GM21737 (cell line): Measurements from ENCODE around the gene MAPK12.

Experiments used
- ATAC-seq: cut with Tn5 transposase; IDR thresholded peaks from one replicate; pipeline ENCODE4 v1.9.1; 2021; ENCODE audit warnings: mild to moderate bottlenecking, moderate library complexity; ENCODE audit not compliant: unreplicated experiment

Gene MAPK12

GRCh38 chr22:50269573-50269969 is 8.1 kb upstream of the MAPK12 start:
- ATAC-seq: no peak

- ATAC-seq: no peak
These were observed 7.2 kb upstream of the MAPK12 start for GRCh38 chr22:50268655-50269113.

- no peak for ATAC-seq
These were observed 6.3 kb upstream of the MAPK12 start for GRCh38 chr22:50267591-50268390.

- ATAC-seq: no peak
These were observed 5.5 kb upstream of the MAPK12 start for GRCh38 chr22:50266994-50267393.

- ATAC-seq: no peak
These were observed 3.6 kb upstream of the MAPK12 start for GRCh38 chr22:50264946-50265669.

GRCh38 chr22:50264104-50264745 is 2.7 kb upstream of the MAPK12 start:
- no peak for ATAC-seq

- no peak for ATAC-seq
These were observed 1.6 kb upstream of the MAPK12 start for GRCh38 chr22:50262973-50263617.

GRCh38 chr22:50262460-50262911 is 1.0 kb upstream of the MAPK12 start:
- no peak for ATAC-seq

- peak; percentile 22 for ATAC-seq
These were observed 475 bp downstream of the MAPK12 start for GRCh38 chr22:50260801-50261614.

GRCh38 chr22:50260434-50260800 is 1.1 kb downstream of the MAPK12 start:
- no peak for ATAC-seq

GRCh38 chr22:50259302-50259701 is 2.2 kb downstream of the MAPK12 start:
- ATAC-seq: no peak

- no peak for ATAC-seq
These were observed 2.9 kb downstream of the MAPK12 start for GRCh38 chr22:50258361-50259292.

- no peak for ATAC-seq
These were observed 3.8 kb downstream of the MAPK12 start for GRCh38 chr22:50257451-50258360.

- ATAC-seq: no peak
These were observed 4.4 kb downstream of the MAPK12 start for GRCh38 chr22:50257041-50257440.

- ATAC-seq: no peak
These were observed 5.1 kb downstream of the MAPK12 start for GRCh38 chr22:50256258-50256862.

GRCh38 chr22:50255607-50256006 is 5.9 kb downstream of the MAPK12 start:
- ATAC-seq: no peak

GRCh38 chr22:50255099-50255498 is 6.4 kb downstream of the MAPK12 start:
- no peak for ATAC-seq

- ATAC-seq: no peak
These were observed 7.5 kb downstream of the MAPK12 start for GRCh38 chr22:50253941-50254340.
